MG63 (cell line): Measurements from ENCODE around the gene EPB41. TPM values are rescaled to one million over a fixed set of nuclear protein-coding genes. Genes with fewer than 3 reads are reported as not detected.
"Not testable (repeated sequence)": the region's sequence is repeated elsewhere in the genome, so short reads cannot be mapped to it uniquely, and the experiment has no call there.

Experiments
- DNase-seq: peaks from one replicate; pipeline ENCODE4 v3.0.0-alpha.2; 2020
- H3K27me3 ChIP-seq: fragments of 250-450 bp; sonication (Bioruptor Pico); 2 replicates; pipeline ENCODE4 v1.5.1; 2020; ENCODE audit warnings: mild to moderate bottlenecking, moderate library complexity
- H3K36me3 ChIP-seq: fragments of 250-450 bp; sonication (Bioruptor Pico); 2 replicates; pipeline ENCODE4 v1.5.1; 2020; ENCODE audit warnings: mild to moderate bottlenecking, moderate library complexity
- H3K4me3 ChIP-seq: fragments of 250-450 bp; sonication (Bioruptor Pico); 2 replicates; pipeline ENCODE4 v1.5.1; 2020; ENCODE audit warnings: mild to moderate bottlenecking, moderate library complexity
- H3K9me3 ChIP-seq: fragments of 250-450 bp; sonication (Bioruptor Pico); 2 replicates; pipeline ENCODE4 v1.5.1; 2020; ENCODE audit warnings: mild to moderate bottlenecking, moderate library complexity
- total RNA-seq: library from RNA; depleted of rRNA; stranded (reverse); fragments of >200 nt; shearing (Covaris generic); gene quantifications from 2 replicates; pipeline ENCODE4 v1.2.3, GENCODE V29; 2014; ENCODE audit warnings: low replicate concordance; rRNA removed

The EPB41 gene
- 4.5 and 4.6 TPM in 2 replicates for total RNA-seq

DNA sequence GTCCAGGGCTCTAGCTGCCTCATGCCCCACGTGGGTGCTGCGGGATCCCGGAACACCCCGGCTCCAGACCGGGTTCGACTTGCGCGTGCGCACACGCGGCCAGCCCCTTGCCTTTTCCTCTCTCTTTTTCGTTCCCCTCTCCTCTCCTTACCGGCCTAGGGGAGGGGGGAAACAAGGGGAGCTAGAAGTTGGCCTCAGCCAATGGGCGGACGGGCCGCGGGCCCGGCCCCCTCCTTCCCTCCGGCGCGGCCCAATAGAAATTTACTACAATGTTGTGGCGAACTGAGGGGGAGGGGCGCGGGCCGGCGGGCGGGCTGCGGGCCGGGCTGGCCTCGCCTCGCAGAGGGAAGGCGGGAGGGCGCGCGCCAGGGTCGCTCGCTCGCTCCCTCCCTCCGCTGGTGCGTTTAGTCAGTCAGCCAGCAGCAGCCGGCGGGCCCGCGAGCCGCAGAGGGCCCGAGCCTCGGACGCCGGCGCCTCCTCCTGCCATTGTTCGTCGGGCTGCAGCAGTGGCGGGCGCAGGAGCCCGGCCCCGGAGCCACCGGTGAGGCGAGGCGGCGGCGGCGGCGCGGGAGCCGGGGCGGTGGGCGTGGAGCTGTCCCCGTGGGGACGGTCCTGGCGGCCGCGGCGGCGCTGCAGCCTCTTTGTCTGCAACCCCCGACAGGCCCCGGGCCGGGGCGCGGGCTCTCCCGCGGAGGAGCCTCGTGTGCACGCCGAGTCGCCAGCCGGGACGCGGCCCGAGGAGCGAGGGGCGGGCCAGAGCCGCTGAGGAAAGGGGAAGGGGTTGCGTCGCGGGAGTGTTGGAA is at the start of gene EPB41:
Gene EPB41 (plus strand): TSS at position 342 of the 803 bp plus-strand sequence. CDS start 72,869 bp downstream, outside the sequence.
- Histone ChIP-seq H3K9me3 (no peaks in the 10 kb centered on the region), H3K36me3 (no peaks in the 10 kb centered on the region), H3K4me3 (peak within 1 kb of the TSS; percentile 39), H3K27me3 (no peaks in the 10 kb centered on the region)
- peak; percentile 93 for DNase-seq

DNA sequence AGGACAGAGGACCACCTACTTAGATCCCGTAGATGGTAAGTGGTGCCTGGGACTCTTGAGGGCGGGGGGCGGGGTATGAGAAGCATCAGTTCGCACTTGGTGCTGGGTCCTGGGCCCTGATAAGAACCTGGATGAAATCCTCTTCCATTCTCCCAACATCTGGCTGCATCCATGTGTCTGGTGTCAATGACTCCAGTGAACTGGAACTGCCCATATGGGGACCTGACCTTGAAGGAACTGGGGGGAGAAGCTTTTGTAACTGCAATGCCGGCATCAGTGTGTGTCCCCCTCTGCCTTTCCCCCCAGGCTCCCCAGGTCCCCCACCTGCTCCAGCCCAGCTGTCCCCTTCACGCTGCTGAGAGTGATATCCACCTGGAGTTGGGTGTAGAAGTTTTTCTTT is 49.7 kb upstream of the EPB41 start:
- no peak overlapping the region for H3K4me3 ChIP-seq
- no peaks in the 10 kb centered on the region for H3K36me3 ChIP-seq
- no peaks in the 10 kb centered on the region for H3K9me3 ChIP-seq
- no peak for DNase-seq
- no peaks in the 10 kb centered on the region for H3K27me3 ChIP-seq

DNA sequence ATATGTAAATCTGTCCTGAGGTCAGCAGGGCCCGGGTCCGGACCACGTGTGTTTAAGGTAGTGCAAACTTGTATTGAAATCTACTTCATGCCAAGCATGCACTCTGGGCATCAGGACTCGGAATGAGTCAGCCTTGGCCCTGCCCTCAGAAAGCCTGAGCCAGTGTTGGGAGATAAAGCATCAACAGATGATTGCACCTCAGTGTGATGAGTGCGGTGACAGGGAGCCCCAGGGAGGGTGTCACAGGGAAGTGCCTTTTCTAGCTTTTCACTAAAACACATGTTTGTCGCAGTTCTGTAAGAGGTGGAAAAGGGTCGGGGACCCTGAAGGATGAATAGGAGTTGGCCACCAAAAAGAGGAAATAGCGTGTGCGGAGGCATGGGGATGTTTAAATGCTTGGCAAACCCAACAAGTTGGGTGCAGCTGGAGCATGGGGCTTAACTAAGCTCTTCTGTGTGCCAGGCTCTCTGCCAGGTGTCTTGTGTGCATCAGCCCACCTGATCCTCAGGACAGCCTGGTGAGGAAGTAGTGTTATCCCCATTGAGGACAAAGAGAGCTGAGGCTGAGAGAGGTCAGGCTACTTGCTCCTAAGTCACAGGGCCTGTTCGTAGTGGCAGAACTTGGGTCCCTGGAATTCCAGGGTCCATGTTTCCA is 48.2 kb upstream of the EPB41 start:
- Histone ChIP-seq H3K36me3 (no peaks in the 10 kb centered on the region), H3K9me3 (no peaks in the 10 kb centered on the region), H3K27me3 (no peaks in the 10 kb centered on the region), H3K4me3 (no peak overlapping the region)
- DNase-seq, result peak; percentile 75

DNA sequence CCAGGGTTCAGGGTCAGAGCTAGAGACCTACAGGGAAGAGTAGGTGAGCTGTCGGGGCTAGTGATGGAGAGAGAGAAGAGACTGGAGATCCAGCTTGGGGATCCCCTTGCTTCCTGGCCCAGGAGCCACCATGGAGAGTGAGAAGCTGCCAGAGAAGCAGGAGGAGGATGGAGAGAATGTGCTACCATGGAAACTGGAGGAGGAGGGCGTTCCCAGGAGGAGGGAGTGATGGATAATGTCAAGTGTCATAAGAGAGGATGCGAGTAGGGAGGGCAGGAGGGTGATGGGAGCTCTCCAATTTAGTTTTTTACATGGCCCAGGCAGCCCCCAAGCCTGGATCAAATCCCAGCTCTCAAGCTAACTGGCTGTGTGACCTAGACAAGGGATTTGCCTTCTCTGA is 46.5 kb upstream of the EPB41 start:
- no peak for DNase-seq
- Histone ChIP-seq H3K9me3 (no peaks in the 10 kb centered on the region), H3K4me3 (no peak overlapping the region), H3K27me3 (no peaks in the 10 kb centered on the region), H3K36me3 (no peaks in the 10 kb centered on the region)

DNA sequence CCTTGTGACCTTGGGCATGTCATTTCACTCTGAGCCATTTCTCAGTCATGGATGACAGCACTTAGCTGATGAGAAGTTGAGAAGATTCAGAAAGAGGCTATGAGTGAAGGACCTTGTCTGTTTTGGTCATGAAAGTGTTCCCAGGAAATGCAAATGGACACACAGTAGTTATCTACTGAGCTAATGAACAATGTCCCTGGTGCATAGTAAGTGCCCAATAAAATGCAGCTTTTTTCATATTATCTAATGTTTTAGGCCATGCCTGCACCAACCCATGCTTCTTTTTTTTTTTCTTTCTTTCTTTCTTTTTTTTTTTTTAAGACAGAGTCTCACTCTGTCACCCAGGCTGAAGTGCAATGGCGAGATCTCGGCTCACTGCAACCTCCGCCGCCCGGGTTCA is 44.4 kb upstream of the EPB41 start:
- Histone ChIP-seq H3K27me3 (no peaks in the 10 kb centered on the region), H3K9me3 (no peaks in the 10 kb centered on the region), H3K36me3 (no peaks in the 10 kb centered on the region), H3K4me3 (no peak overlapping the region)
- DNase-seq, result no peak

DNA sequence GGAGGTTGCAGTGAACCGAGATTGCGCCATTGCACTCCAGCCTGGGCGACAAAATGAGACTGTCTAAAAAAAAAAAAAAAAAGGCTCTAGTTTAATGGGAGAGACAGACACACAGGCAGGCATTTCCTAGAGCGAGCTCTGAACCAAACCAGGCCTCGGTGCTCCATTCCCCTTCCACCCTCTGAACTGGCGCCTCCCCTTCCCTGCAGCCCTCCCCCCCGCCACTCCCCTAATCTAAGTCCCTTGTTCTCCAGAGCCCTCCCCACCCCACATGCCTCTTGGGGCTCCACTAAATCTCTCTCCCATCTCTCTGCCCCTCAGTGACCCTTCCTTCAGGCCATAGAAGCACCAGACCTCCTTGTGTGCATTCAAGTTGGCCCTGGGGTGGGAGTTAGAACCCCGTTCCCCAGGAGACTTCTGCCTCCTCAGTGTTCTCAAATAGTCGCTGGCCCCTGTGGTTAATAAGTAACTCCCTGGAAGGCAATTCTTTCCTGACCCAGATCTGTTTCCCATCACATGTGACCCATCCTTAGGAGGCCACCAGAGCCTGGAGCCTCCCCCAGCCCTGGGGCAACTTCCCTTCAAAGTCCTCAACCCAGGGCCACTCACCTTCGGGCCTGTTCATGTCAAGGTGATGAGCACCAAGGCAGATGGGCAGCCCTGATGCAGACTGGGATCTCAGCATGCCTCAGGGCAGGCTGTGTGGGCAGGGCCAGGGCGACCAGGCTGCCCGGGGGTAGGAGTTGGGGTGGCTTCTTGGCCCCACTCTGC is 42.6 kb upstream of the EPB41 start:
- no peak for DNase-seq
- H3K27me3 ChIP-seq, result peaks cover 4% of the 10 kb centered on the region
- H3K36me3 ChIP-seq, result no peaks in the 10 kb centered on the region
- H3K4me3 ChIP-seq, result no peak overlapping the region
- no peaks in the 10 kb centered on the region for H3K9me3 ChIP-seq

GRCh38 chr1:28875134-28875533 is 39.2 kb upstream of the EPB41 start:
- DNase-seq, H3K27me3 ChIP-seq, H3K4me3 ChIP-seq, H3K36me3 ChIP-seq, H3K9me3 ChIP-seq: not testable (repeated sequence)

GRCh38 chr1:28877132-28877781 is 37.1 kb upstream of the EPB41 start:
- no peaks in the 10 kb centered on the region for H3K36me3 ChIP-seq
- DNase-seq, result peak; percentile 49

GRCh38 chr1:28878796-28879195 is 35.6 kb upstream of the EPB41 start:
- H3K4me3 ChIP-seq, result no peak overlapping the region
- no peaks in the 10 kb centered on the region for H3K9me3 ChIP-seq
- H3K27me3 ChIP-seq, result peaks cover 7% of the 10 kb centered on the region
- DNase-seq, result no peak
- H3K36me3 ChIP-seq, result no peaks in the 10 kb centered on the region

More at GRCh38 chr1:28877132-28877781, 37.1 kb upstream of the EPB41 start:
- Histone ChIP-seq H3K4me3 (no peak overlapping the region), H3K9me3 (no peaks in the 10 kb centered on the region), H3K27me3 (peaks cover 7% of the 10 kb centered on the region)

- Histone ChIP-seq H3K9me3 (no peaks in the 10 kb centered on the region), H3K4me3 (no peak overlapping the region), H3K36me3 (no peaks in the 10 kb centered on the region), H3K27me3 (no peaks in the 10 kb centered on the region)
- peak; percentile 78 for DNase-seq
Measured at GRCh38 chr1:28882009-28882628, 32.2 kb upstream of the EPB41 start.

DNA sequence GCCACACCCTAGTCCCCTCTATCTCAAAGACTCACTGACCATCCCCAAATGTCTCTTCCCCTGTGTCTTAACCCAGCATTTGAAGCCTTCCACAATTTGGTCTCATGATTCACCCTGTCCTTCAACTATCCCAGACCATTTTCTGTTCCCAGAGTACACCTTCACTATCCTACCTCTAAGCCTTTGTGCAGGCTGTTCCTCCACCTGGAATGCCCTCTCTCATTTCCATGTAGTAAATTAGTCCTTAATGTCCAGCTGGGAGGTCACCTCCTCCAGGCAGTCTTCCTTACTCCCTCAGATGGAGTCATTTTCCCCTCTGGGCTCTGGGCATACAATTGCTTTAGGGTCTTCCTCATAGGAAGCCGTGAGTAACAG is 31.1 kb upstream of the EPB41 start:
- Histone ChIP-seq H3K27me3 (no peaks in the 10 kb centered on the region), H3K9me3 (no peaks in the 10 kb centered on the region), H3K4me3 (no peak overlapping the region), H3K36me3 (no peaks in the 10 kb centered on the region)
- no peak for DNase-seq

DNA sequence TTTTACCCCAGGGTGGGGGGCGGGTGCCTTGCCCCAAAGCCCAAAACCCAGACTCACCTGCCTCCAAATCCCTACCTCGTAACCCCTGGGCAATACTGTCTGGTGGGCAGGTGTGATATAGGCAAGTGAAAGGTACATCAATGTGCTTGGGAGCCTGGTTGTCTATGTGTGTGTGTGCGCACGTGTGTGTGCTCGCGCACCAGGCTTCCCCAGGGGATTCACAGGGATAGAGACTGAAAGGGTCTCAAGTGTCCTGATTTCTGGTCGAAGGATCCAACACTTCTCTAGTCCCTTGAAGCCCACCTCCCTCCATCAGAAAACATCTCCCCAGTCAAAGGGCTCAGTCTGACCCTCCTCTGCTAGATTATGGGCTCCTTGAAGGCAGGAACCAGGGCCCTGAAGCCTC is 28.9 kb upstream of the EPB41 start:
- H3K4me3 ChIP-seq, result no peak overlapping the region
- H3K9me3 ChIP-seq, result no peaks in the 10 kb centered on the region
- DNase-seq, result no peak
- H3K27me3 ChIP-seq, result no peaks in the 10 kb centered on the region
- H3K36me3 ChIP-seq, result no peaks in the 10 kb centered on the region

- Histone ChIP-seq H3K27me3 (no peaks in the 10 kb centered on the region), H3K9me3 (no peaks in the 10 kb centered on the region), H3K4me3 (no peak overlapping the region; the same call in 1 of the 2 replicates), H3K36me3 (no peaks in the 10 kb centered on the region)
- no peak for DNase-seq
Measured at GRCh38 chr1:28885977-28886730, 28.2 kb upstream of the EPB41 start.

DNA sequence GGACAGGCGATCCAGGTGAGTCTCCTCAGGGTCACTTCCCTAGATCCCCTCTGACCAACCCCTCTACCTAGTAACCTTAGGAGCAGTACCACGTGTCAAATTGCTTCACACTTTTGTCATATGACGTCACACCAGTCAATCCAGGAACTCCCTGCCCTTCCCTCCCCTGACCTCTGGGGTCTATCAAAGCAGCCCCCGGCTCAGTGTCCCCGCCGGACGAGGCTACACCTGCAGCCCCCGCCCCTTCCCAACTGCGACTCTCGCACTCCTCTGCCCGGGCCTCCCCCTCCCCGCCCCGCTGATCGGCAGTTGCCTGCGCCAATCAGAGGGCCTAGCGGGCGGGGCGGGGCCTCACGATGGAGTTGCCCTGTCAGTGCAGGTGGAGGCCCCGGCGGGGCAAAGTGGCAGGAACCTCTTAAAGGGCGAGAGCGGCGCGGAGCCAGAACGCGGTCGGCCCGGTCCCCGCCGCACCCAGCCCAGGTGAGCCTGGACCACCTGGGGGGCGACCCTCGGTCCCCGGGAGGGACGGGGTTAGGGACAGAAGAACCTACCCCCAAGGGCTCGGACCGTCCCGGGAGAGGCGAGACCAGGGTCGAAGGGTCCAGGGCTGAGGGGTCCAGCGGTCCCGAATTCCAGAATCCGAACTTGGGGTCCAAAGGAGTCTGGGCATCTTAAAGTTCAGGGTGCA is 27.5 kb upstream of the EPB41 start:
- H3K27me3 ChIP-seq, result no peaks in the 10 kb centered on the region
- no peaks in the 10 kb centered on the region for H3K36me3 ChIP-seq
- H3K4me3 ChIP-seq, result peak overlapping the region; percentile 65
- peak; percentile 76 for DNase-seq
- H3K9me3 ChIP-seq, result no peaks in the 10 kb centered on the region

GRCh38 chr1:28887419-28887834 is 26.9 kb upstream of the EPB41 start:
- H3K4me3 ChIP-seq, result peak overlapping the region; percentile 65
- H3K36me3 ChIP-seq, result no peaks in the 10 kb centered on the region
- no peaks in the 10 kb centered on the region for H3K9me3 ChIP-seq
- DNase-seq, result no peak
- H3K27me3 ChIP-seq, result no peaks in the 10 kb centered on the region
